Sigmoid colon (tissue), 4 donors: ENCODE results near the gene HSPG2.

ENCODE experiments used
- EP300 ChIP-seq, 4 donors: sonication (generic); formaldehyde crosslinking; IDR thresholded peaks; one replicate each; pipeline ENCODE4 v1.6.1; 2017; ENCODE audit warnings: antibody characterized with exemption in 4 of 4
- POLR2A ChIP-seq, 2 donors: fragments of 450-650 bp; IDR thresholded peaks; one replicate each; pipeline ENCODE4 v1.6.1; 2016; ENCODE audit warnings: antibody characterized with exemption in 2 of 2, mild to moderate bottlenecking in 2 of 2, moderate library complexity in 2 of 2
- POLR2AphosphoS5 ChIP-seq, 4 donors: sonication (generic); formaldehyde crosslinking; IDR thresholded peaks; one replicate each; pipeline ENCODE4 v1.6.1; 2017; ENCODE audit warnings: antibody characterized with exemption in 4 of 4
- TF ChIP-seq, protein P1 (sequence below), 4 experiments: fragments of 450-650 bp in 3 of 4; fragments of 200-600 bp in 1 of 4; IDR thresholded peaks; one replicate each; pipeline ENCODE4 v1.5.1; 2016 to 2019; ENCODE audit warnings: antibody characterized with exemption in 4 of 4, mild to moderate bottlenecking in 3 of 4, moderate library complexity in 2 of 4

DNA sequence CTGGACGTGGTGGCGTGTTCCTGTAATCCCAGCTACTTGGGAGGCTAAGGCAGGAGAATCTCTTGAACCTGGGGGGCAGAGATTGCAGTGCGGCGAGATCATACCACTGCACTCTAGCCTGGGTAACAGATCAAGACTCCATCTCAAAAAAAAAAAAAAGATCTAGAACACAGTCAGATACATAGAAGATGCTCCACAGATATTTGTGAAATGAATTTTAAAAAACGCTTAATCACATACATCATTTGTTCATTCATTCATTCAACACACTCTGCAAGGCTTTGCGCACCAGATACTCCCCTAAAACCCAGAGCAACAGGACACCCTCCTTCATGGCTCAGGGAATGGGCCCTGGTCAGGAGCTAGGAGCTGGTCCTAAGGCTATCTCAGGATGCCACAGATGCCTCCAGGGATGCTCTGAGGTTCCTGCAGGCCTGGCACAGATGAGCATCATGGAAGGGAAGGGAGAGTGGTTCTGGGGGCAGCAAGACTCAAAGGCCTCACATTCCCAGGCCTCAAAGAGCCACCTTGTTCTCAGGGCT lies 6.4 kb downstream of the HSPG2 start:
- TF ChIP-seq POLR2A (IDR thresholded peaks at IDR 0.05) (no peak), POLR2AphosphoS5 (IDR thresholded peaks at IDR 0.05) (no peak), EP300 (IDR thresholded peaks at IDR 0.05) (no peak)
- TF ChIP-seq, protein P1, sequence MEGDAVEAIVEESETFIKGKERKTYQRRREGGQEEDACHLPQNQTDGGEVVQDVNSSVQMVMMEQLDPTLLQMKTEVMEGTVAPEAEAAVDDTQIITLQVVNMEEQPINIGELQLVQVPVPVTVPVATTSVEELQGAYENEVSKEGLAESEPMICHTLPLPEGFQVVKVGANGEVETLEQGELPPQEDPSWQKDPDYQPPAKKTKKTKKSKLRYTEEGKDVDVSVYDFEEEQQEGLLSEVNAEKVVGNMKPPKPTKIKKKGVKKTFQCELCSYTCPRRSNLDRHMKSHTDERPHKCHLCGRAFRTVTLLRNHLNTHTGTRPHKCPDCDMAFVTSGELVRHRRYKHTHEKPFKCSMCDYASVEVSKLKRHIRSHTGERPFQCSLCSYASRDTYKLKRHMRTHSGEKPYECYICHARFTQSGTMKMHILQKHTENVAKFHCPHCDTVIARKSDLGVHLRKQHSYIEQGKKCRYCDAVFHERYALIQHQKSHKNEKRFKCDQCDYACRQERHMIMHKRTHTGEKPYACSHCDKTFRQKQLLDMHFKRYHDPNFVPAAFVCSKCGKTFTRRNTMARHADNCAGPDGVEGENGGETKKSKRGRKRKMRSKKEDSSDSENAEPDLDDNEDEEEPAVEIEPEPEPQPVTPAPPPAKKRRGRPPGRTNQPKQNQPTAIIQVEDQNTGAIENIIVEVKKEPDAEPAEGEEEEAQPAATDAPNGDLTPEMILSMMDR (IDR thresholded peaks at IDR 0.05) = no peak
